Measurements from ENCODE around the gene PRICKLE4. TPM values are rescaled to one million over a fixed set of nuclear protein-coding genes. Genes with fewer than 3 reads are reported as not detected.
"Not testable (repeated sequence)": the region's sequence is repeated elsewhere in the genome, so short reads cannot be mapped to it uniquely, and the experiment has no call there.

Gene PRICKLE4
- total RNA-seq, 1 experiment from 2014 or later = 2.9 TPM

DNA sequence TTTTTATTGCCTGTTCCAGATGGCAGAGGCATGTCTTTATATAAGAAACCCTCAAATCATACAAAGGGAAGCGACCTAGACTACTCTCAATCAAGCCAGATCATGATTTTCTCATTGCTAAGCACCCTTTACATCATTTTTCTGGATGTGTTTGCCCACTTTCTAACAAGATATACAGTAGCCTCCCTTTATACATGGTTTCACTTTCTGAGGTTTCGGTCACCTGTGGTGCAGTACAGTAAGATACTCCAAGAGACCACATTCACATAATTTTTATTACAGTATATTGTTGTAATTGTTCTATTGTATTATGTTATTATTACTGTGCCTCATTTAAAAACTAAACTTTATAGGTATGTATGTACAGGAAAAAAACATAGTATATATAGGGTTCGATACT is 30.5 kb downstream of the PRICKLE4 start:
- ATAC-seq = no peak
- no TSS peak for BruUV-seq (replicated peaks)

DNA sequence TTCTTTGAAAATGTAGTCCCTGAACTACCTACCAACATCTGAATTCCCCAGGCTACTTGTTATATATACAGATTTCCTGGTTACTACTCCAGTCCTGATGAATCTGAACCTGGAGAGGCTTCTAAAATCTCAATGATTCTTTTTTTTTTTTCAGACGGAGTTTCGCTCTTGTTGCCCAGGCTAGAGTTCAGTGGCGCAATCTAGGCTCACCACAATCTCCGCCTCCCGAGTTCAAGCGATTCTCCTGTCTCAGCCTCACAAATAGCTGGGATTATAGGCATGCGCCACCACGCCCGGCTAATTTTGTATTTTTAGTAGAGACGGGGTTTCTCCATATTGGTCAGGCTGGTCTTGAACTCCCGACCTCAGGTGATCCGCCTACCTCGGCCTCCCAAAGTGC is 31.4 kb downstream of the PRICKLE4 start:
- RAD21 ChIA-PET (ENCODE audit: low non-redundant PET in 1 of 2, low total read pairs in 2 of 2, uncharacterized antibody in 2 of 2, unreplicated experiment in 2 of 2); H4K20me1 ChIP-seq (ENCODE audit: insufficient read depth); intact Hi-C loops (cut with micrococcal nuclease); H3K4me2 ChIP-seq (ENCODE audit: low read length); BruUV-seq (replicated peaks); DNase-seq (ENCODE audit: low read depth, low spot score); H3K36me3 ChIP-seq (ENCODE audit: control insufficient read depth in 1 of 2, insufficient read depth in 2 of 2, low read length in 2 of 2); H3K9ac ChIP-seq (ENCODE audit: low read length); H3K27me3 ChIP-seq (ENCODE audit: insufficient read depth, low read length); POLR2A ChIA-PET; ATAC-seq; H3K4me1 ChIP-seq (ENCODE audit: control insufficient read depth in 1 of 2, insufficient read depth in 2 of 2, low read length in 2 of 2); H3K9me3 ChIP-seq (ENCODE audit: control insufficient read depth in 1 of 2, insufficient read depth in 1 of 2, low read depth in 1 of 2, low read length in 2 of 2); H2AFZ ChIP-seq (ENCODE audit: low read depth, low read length, poor library complexity, severe bottlenecking); H3K9me2 ChIP-seq (ENCODE audit: insufficient read depth); H3K27ac ChIP-seq (ENCODE audit: low read depth, low read length); H3K4me3 ChIP-seq (replicated peaks in 1 of 2; ENCODE audit: low read depth in 1 of 2, low read length in 2 of 2); H3K79me2 ChIP-seq (ENCODE audit: insufficient read depth, low read length); CTCF ChIA-PET: not testable (repeated sequence)

More for the DNA sequence above, 30.5 kb downstream of the PRICKLE4 start:
- H3K4me1 ChIP-seq (ENCODE audit: control insufficient read depth in 1 of 2, insufficient read depth in 2 of 2, low read length in 2 of 2) = no peaks in the 10 kb centered on the region
- TF ChIP-seq, protein P1, sequence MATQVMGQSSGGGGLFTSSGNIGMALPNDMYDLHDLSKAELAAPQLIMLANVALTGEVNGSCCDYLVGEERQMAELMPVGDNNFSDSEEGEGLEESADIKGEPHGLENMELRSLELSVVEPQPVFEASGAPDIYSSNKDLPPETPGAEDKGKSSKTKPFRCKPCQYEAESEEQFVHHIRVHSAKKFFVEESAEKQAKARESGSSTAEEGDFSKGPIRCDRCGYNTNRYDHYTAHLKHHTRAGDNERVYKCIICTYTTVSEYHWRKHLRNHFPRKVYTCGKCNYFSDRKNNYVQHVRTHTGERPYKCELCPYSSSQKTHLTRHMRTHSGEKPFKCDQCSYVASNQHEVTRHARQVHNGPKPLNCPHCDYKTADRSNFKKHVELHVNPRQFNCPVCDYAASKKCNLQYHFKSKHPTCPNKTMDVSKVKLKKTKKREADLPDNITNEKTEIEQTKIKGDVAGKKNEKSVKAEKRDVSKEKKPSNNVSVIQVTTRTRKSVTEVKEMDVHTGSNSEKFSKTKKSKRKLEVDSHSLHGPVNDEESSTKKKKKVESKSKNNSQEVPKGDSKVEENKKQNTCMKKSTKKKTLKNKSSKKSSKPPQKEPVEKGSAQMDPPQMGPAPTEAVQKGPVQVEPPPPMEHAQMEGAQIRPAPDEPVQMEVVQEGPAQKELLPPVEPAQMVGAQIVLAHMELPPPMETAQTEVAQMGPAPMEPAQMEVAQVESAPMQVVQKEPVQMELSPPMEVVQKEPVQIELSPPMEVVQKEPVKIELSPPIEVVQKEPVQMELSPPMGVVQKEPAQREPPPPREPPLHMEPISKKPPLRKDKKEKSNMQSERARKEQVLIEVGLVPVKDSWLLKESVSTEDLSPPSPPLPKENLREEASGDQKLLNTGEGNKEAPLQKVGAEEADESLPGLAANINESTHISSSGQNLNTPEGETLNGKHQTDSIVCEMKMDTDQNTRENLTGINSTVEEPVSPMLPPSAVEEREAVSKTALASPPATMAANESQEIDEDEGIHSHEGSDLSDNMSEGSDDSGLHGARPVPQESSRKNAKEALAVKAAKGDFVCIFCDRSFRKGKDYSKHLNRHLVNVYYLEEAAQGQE (IDR thresholded peaks at IDR 0.05; ENCODE audit: low read depth) = no peak
- TF ChIP-seq CBX3 (IDR thresholded peaks at IDR 0.05; ENCODE audit: low read depth) (no peak), EGR1 (IDR thresholded peaks at IDR 0.05; ENCODE audit: low read depth) (no peak), SP1 (IDR thresholded peaks at IDR 0.05; ENCODE audit: low read depth) (no peak), TCF7L2 (IDR thresholded peaks at IDR 0.05; ENCODE audit: borderline replicate concordance, extremely low read depth, insufficient read depth, insufficient read length) (no peak), CEBPB (IDR thresholded peaks at IDR 0.05; ENCODE audit: low read depth) (no peak), FOSL1 (IDR thresholded peaks at IDR 0.05; ENCODE audit: low read depth) (no peak), POLR2AphosphoS5 (IDR thresholded peaks at IDR 0.05; ENCODE audit: low read depth, low read length) (no peak), SRF (IDR thresholded peaks at IDR 0.05; ENCODE audit: low read depth) (no peak), ZFX (IDR thresholded peaks at IDR 0.05) (no peak), EZH2phosphoT487 (IDR thresholded peaks at IDR 0.05; ENCODE audit: borderline replicate concordance) (no peak), YY1 (IDR thresholded peaks at IDR 0.05; ENCODE audit: extremely low read depth, insufficient replicate concordance, low read depth, low read length) (no peak), POLR2A (IDR thresholded peaks at IDR 0.05; ENCODE audit: borderline replicate concordance, extremely low read depth, insufficient read depth, insufficient read length) (no peak)
- TF ChIP-seq, protein P2, sequence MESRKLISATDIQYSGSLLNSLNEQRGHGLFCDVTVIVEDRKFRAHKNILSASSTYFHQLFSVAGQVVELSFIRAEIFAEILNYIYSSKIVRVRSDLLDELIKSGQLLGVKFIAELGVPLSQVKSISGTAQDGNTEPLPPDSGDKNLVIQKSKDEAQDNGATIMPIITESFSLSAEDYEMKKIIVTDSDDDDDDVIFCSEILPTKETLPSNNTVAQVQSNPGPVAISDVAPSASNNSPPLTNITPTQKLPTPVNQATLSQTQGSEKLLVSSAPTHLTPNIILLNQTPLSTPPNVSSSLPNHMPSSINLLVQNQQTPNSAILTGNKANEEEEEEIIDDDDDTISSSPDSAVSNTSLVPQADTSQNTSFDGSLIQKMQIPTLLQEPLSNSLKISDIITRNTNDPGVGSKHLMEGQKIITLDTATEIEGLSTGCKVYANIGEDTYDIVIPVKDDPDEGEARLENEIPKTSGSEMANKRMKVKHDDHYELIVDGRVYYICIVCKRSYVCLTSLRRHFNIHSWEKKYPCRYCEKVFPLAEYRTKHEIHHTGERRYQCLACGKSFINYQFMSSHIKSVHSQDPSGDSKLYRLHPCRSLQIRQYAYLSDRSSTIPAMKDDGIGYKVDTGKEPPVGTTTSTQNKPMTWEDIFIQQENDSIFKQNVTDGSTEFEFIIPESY (IDR thresholded peaks at IDR 0.05; ENCODE audit: extremely low read depth, insufficient replicate concordance, low read length) = no peak
- TF ChIP-seq, protein P3, sequence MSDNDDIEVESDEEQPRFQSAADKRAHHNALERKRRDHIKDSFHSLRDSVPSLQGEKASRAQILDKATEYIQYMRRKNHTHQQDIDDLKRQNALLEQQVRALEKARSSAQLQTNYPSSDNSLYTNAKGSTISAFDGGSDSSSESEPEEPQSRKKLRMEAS (IDR thresholded peaks at IDR 0.05) = no peak
- ChIA-PET RAD21 (ENCODE audit: low non-redundant PET in 1 of 2, low total read pairs in 2 of 2, uncharacterized antibody in 2 of 2, unreplicated experiment in 2 of 2) (no interaction called here), POLR2A (no interaction called here), CTCF (no interaction called here)
- H3K9me3 ChIP-seq (ENCODE audit: control insufficient read depth in 1 of 2, insufficient read depth in 1 of 2, low read depth in 1 of 2, low read length in 2 of 2) = no peaks in the 10 kb centered on the region
- no peak overlapping the region for H3K9ac ChIP-seq (ENCODE audit: low read length)
- H3K79me2 ChIP-seq (ENCODE audit: insufficient read depth, low read length) = no peaks in the 10 kb centered on the region
- H3K36me3 ChIP-seq (ENCODE audit: control insufficient read depth in 1 of 2, insufficient read depth in 2 of 2, low read length in 2 of 2) = no peaks in the 10 kb centered on the region
- no peak overlapping the region for H2AFZ ChIP-seq (ENCODE audit: low read depth, low read length, poor library complexity, severe bottlenecking)
- no peak overlapping the region for H3K4me3 ChIP-seq (replicated peaks in 1 of 2; ENCODE audit: low read depth in 1 of 2, low read length in 2 of 2)
- no peak overlapping the region for H3K4me2 ChIP-seq (ENCODE audit: low read length)
- no peaks in the 10 kb centered on the region for H3K27me3 ChIP-seq (ENCODE audit: insufficient read depth, low read length)
- no peaks in the 10 kb centered on the region for H3K9me2 ChIP-seq (ENCODE audit: insufficient read depth)
- intact Hi-C loops (cut with micrococcal nuclease) = no loop called here
- no peak for DNase-seq (ENCODE audit: low read depth, low spot score)
- no peak overlapping the region for H3K27ac ChIP-seq (ENCODE audit: low read depth, low read length)
- H4K20me1 ChIP-seq (ENCODE audit: insufficient read depth) = no peaks in the 10 kb centered on the region

Measured in HCT116 (cell line).